HG03565 (cell line): ENCODE results near the gene BEST1.
A peak's percentile ranks its signal among the peaks of the same experiment; 100 is the strongest.
"Not testable (repeated sequence)": the region's sequence is repeated elsewhere in the genome, so short reads cannot be mapped to it uniquely, and the experiment has no call there.

ENCODE experiments used
- ATAC-seq: cut with Tn5 transposase; IDR thresholded peaks from one replicate; pipeline ENCODE4 v1.9.1; 2021; ENCODE audit warnings: mild to moderate bottlenecking, moderate library complexity; ENCODE audit not compliant: unreplicated experiment

Gene BEST1

GRCh38 chr11:61962213-61963015 is 12.3 kb downstream of the BEST1 start:
- ATAC-seq = no peak

- ATAC-seq = no peak
Observed at GRCh38 chr11:61963016-61963281, 12.8 kb downstream of the BEST1 start.

- no peak for ATAC-seq
Observed at GRCh38 chr11:61963282-61964057, 13.3 kb downstream of the BEST1 start.

GRCh38 chr11:61964058-61964665 is 14.0 kb downstream of the BEST1 start:
- no peak for ATAC-seq

GRCh38 chr11:61964666-61965271 is 14.6 kb downstream of the BEST1 start:
- ATAC-seq = not testable (repeated sequence)

- no peak for ATAC-seq
Observed at GRCh38 chr11:61966734-61967115, 16.6 kb downstream of the BEST1 start.

GRCh38 chr11:61967116-61967923 is 17.2 kb downstream of the BEST1 start, which contains the start of gene FTH1:
Gene FTH1 (minus strand): TSS chr11:61967634. CDS start chr11:61967425, 209 bp downstream.
- peak; percentile 35 for ATAC-seq

- no peak for ATAC-seq
Observed at GRCh38 chr11:61967924-61968757, 18.0 kb downstream of the BEST1 start.

GRCh38 chr11:61968758-61969390 is 18.7 kb downstream of the BEST1 start:
- no peak for ATAC-seq

GRCh38 chr11:61969391-61969758 is 19.2 kb downstream of the BEST1 start:
- no peak for ATAC-seq

GRCh38 chr11:61969838-61970662 is 19.9 kb downstream of the BEST1 start:
- no peak for ATAC-seq

- no peak for ATAC-seq
Observed at GRCh38 chr11:61971248-61972111, 21.3 kb downstream of the BEST1 start.

GRCh38 chr11:61972112-61972671 is 22.0 kb downstream of the BEST1 start:
- no peak for ATAC-seq

- no peak for ATAC-seq
Observed at GRCh38 chr11:61972672-61973475, 22.7 kb downstream of the BEST1 start.

- no peak for ATAC-seq
Observed at GRCh38 chr11:61973476-61974162, 23.5 kb downstream of the BEST1 start.
